Coronary artery (tissue), 2 donors: ENCODE measurements around the gene PYGB.
A peak's percentile ranks its signal among the peaks of the same experiment; 100 is the strongest.

Experiments used
- DNase-seq: peaks from one replicate; pipeline ENCODE4 v3.0.0-alpha.2; 2017; ENCODE audit warnings: low spot score
- H3K27ac ChIP-seq, 2 donors: fragments of 200-600 bp; sonication (generic); one replicate each; pipeline ENCODE4 v1.5.1; 2016 to 2019
- H3K4me3 ChIP-seq: fragments of 200-600 bp; sonication (generic); 2 replicates; pipeline ENCODE4 v1.5.1; 2016; ENCODE audit warnings: mild to moderate bottlenecking, moderate library complexity
- CTCF ChIP-seq: fragments of 200-600 bp; sonication (generic); IDR thresholded peaks from one replicate; pipeline ENCODE4 v1.5.1; 2019; ENCODE audit warnings: antibody characterized with exemption

PYGB gene

GRCh38 chr20:25313593-25313992 is 65.7 kb downstream of the PYGB start:
- no peak for TF ChIP-seq CTCF
- DNase-seq = no peak
- Histone ChIP-seq H3K27ac (no peak overlapping the region), H3K4me3 (no peak overlapping the region)

GRCh38 chr20:25314497-25315417 is 66.9 kb downstream of the PYGB start:
- Histone ChIP-seq H3K27ac (no peak overlapping the region), H3K4me3 (no peak overlapping the region)
- no peak for DNase-seq
- TF ChIP-seq CTCF = no peak

- Histone ChIP-seq H3K4me3 (no peak overlapping the region), H3K27ac (no peak overlapping the region)
- TF ChIP-seq CTCF = no peak
- no peak for DNase-seq
These were observed 67.7 kb downstream of the PYGB start for GRCh38 chr20:25315418-25316210.

GRCh38 chr20:25316506-25317190 is 68.8 kb downstream of the PYGB start:
- no peak overlapping the region for H3K27ac ChIP-seq
- TF ChIP-seq CTCF = no peak
- DNase-seq = no peak
- no peak overlapping the region for H3K4me3 ChIP-seq

- no peak for TF ChIP-seq CTCF
- no peak for DNase-seq
- H3K4me3 ChIP-seq = no peak overlapping the region
- H3K27ac ChIP-seq = peak overlapping the region in 1 of 2 donors; percentile 1
These were observed 69.6 kb downstream of the PYGB start for GRCh38 chr20:25317351-25318075.

GRCh38 chr20:25318471-25319240 is 70.8 kb downstream of the PYGB start:
- peak overlapping the region in 1 of 2 donors; percentile 55 for H3K27ac ChIP-seq
- no peak for TF ChIP-seq CTCF
- H3K4me3 ChIP-seq = no peak overlapping the region
- DNase-seq = no peak
